GM12865 (cell line): ENCODE results near the gene EPB41L2.

Experiments used
- DNase-seq: peaks from one replicate; pipeline ENCODE4 v3.0.0; 2010; ENCODE audit warnings: low read depth
- H3K4me3 ChIP-seq: 2 replicates; pipeline ENCODE4 v1.5.1; 2011; ENCODE audit warnings: mild to moderate bottlenecking, low read depth, low read length, control low read depth
- CTCF ChIP-seq: IDR thresholded peaks from 2 replicates; pipeline ENCODE4 v1.5.1; 2011; ENCODE audit warnings: low read length, control low read depth, low read depth, inconsistent platforms; ENCODE audit not compliant: insufficient read depth; ENCODE audit errors: missing control alignments

Gene EPB41L2

GRCh38 chr6:130966344-130966980 is 96.6 kb downstream of the EPB41L2 start:
- H3K4me3 ChIP-seq = no peak overlapping the region
- no peak for TF ChIP-seq CTCF
- no peak for DNase-seq

- no peak for DNase-seq
- no peak for TF ChIP-seq CTCF
- H3K4me3 ChIP-seq = no peak overlapping the region
Measured at GRCh38 chr6:130965656-130966055, 97.4 kb downstream of the EPB41L2 start.

- H3K4me3 ChIP-seq = no peak overlapping the region
- TF ChIP-seq CTCF = no peak
- DNase-seq = no peak
Measured at GRCh38 chr6:130964808-130965604, 98.0 kb downstream of the EPB41L2 start.

GRCh38 chr6:130964289-130964688 is 98.8 kb downstream of the EPB41L2 start:
- TF ChIP-seq CTCF = no peak
- H3K4me3 ChIP-seq = no peak overlapping the region
- peak; percentile 8 for DNase-seq

- TF ChIP-seq CTCF = no peak
- DNase-seq = no peak
- H3K4me3 ChIP-seq = no peak overlapping the region
Measured at GRCh38 chr6:130962966-130963365, 100.1 kb downstream of the EPB41L2 start.

GRCh38 chr6:130961148-130961547 is 101.9 kb downstream of the EPB41L2 start:
- DNase-seq = peak; percentile 6
- no peak overlapping the region for H3K4me3 ChIP-seq
- TF ChIP-seq CTCF = no peak
